K562 (cell line): ENCODE measurements around the gene GPNMB. TPM values are rescaled to one million over a fixed set of nuclear protein-coding genes. Genes with fewer than 3 reads are reported as not detected.

Source experiments
- ARNT ChIP-seq, 2 experiments: fragments of 450-650 bp; IDR thresholded peaks; 2 replicates each; pipeline ENCODE4 v1.6.1; 2016; ENCODE audit warnings: mild to moderate bottlenecking in 1 of 2
- CBX1 ChIP-seq: sonication (generic); IDR thresholded peaks from 2 replicates; pipeline ENCODE4 v1.6.1; 2016; ENCODE audit warnings: antibody characterized with exemption, low read depth, mild to moderate bottlenecking
- DEAF1 ChIP-seq: fragments of 450-650 bp; formaldehyde crosslinking; IDR thresholded peaks from 2 replicates; pipeline ENCODE4 v1.4.0; 2020; ENCODE audit warnings: mild to moderate bottlenecking, moderate library complexity
- ERF ChIP-seq: fragments of 450-650 bp; formaldehyde crosslinking; IDR thresholded peaks from 2 replicates; pipeline ENCODE4 v1.4.0; 2020; ENCODE audit warnings: mild to moderate bottlenecking, mixed read lengths
- FOXJ2 ChIP-seq: fragments of 200-800 bp; sonication (Bioruptor generic); IDR thresholded peaks from 2 replicates; pipeline ENCODE4 v1.6.1; 2016; ENCODE audit warnings: missing genetic modification characterization, missing compliant biosample characterization
- FOXK1 ChIP-seq: sonication (generic); formaldehyde crosslinking; IDR thresholded peaks from 2 replicates; pipeline ENCODE4 v1.8.0; 2022; ENCODE audit warnings: missing genetic modification reagents, mild to moderate bottlenecking, borderline replicate concordance
- HMG20A ChIP-seq: fragments of 450-650 bp; formaldehyde crosslinking; conservative IDR thresholded peaks from 2 replicates; pipeline ENCODE4 v1.4.0; 2020; ENCODE audit warnings: mild to moderate bottlenecking, mixed read lengths
- KLF16 ChIP-seq: IDR thresholded peaks from 2 replicates; pipeline ENCODE4 v1.6.1; 2016; ENCODE audit warnings: antibody characterized with exemption
- MAFF ChIP-seq: IDR thresholded peaks from 2 replicates; pipeline ENCODE4 v1.6.1; 2012; ENCODE audit warnings: low read length, improper control_type of control experiment
- MECOM ChIP-seq: fragments of 250-450 bp; sonication (Bioruptor Pico); IDR thresholded peaks from 2 replicates; pipeline ENCODE4 v1.8.0; 2022; ENCODE audit warnings: inconsistent platforms
- MED1 ChIP-seq: sonication (generic); formaldehyde crosslinking; IDR thresholded peaks from 2 replicates; pipeline ENCODE4 v1.8.1; 2023; ENCODE audit warnings: missing genetic modification reagents, borderline replicate concordance
- MTA2 ChIP-seq: fragments of 450-650 bp; IDR thresholded peaks from 2 replicates; pipeline ENCODE4 v1.6.1; 2016; ENCODE audit warnings: low read depth
- MYBL2 ChIP-seq, 2 experiments: fragments of 450-650 bp in 1 of 2; sonication (generic) in 1 of 2; formaldehyde crosslinking in 1 of 2; IDR thresholded peaks; 2 replicates each; pipeline versions ENCODE4 v1.6.1 to v1.8.1; 2017 to 2022; ENCODE audit warnings: borderline replicate concordance in 1 of 2, inconsistent platforms in 1 of 2, low read depth in 1 of 2, mild to moderate bottlenecking in 1 of 2, missing genetic modification reagents in 1 of 2, moderate library complexity in 1 of 2
- NUFIP1 ChIP-seq: fragments of 450-650 bp; IDR thresholded peaks from 2 replicates; pipeline ENCODE4 v1.6.1; 2018; ENCODE audit not compliant: partially characterized antibody
- PHF8 ChIP-seq: fragments of 200-600 bp; sonication (generic); IDR thresholded peaks from 2 replicates; pipeline ENCODE4 v1.6.1; 2012; ENCODE audit warnings: mixed run types, mild to moderate bottlenecking, inconsistent platforms, low read length, moderate library complexity, borderline replicate concordance
- PPARD ChIP-seq: fragments of 250-450 bp; sonication (Bioruptor Pico); IDR thresholded peaks from 2 replicates; pipeline ENCODE4 v1.8.0; 2022; ENCODE audit warnings: inconsistent platforms, mild to moderate bottlenecking, moderate library complexity
- RFX5 ChIP-seq: IDR thresholded peaks from 2 replicates; pipeline ENCODE4 v1.6.1; 2011; ENCODE audit warnings: low read depth, mild to moderate bottlenecking, improper control_type of control experiment, low read length
- TCF7L2 ChIP-seq: fragments of 150-350 bp; IDR thresholded peaks from 2 replicates; pipeline ENCODE4 v1.6.1; 2016; ENCODE audit warnings: low read depth, mild to moderate bottlenecking, low read length, moderate library complexity
- TCFL5 ChIP-seq: fragments of 250-450 bp; sonication (Bioruptor Pico); conservative IDR thresholded peaks from 2 replicates; pipeline ENCODE4 v1.6.1; 2021; ENCODE audit warnings: mild to moderate bottlenecking, moderate library complexity, matching md5 sums
- ZC3H11A ChIP-seq: IDR thresholded peaks from 2 replicates; pipeline ENCODE4 v1.6.1; 2012; ENCODE audit warnings: low read depth, low read length, improper control_type of control experiment
- ZNF184 ChIP-seq: sonication (generic); formaldehyde crosslinking; IDR thresholded peaks from 2 replicates; pipeline ENCODE4 v1.5.0; 2020; ENCODE audit warnings: missing genetic modification reagents
- ZNF316 ChIP-seq: fragments of 450-650 bp; IDR thresholded peaks from 2 replicates; pipeline ENCODE4 v1.6.1; 2016
- ZNF583 ChIP-seq: fragments of 250-450 bp; sonication (Bioruptor Pico); IDR thresholded peaks from 2 replicates; pipeline ENCODE4 v1.4.0; 2020
- ZNF644 ChIP-seq: fragments of 200-800 bp; sonication (Bioruptor generic); IDR thresholded peaks from 2 replicates; pipeline ENCODE4 v1.6.1; 2016; ENCODE audit warnings: low read depth, missing genetic modification characterization, missing compliant biosample characterization
- ZNF76 ChIP-seq: fragments of 250-450 bp; sonication (Bioruptor Pico); IDR thresholded peaks from 2 replicates; pipeline ENCODE4 v1.4.0; 2020; ENCODE audit warnings: mild to moderate bottlenecking, moderate library complexity, borderline replicate concordance
- polyA plus RNA-seq, 8 experiments: library from polyadenylated mRNA; depleted of rRNA in 4 of 8; stranded (reverse) in 5 of 8; unstranded in 3 of 8; fragments of >200 nt; fragmentation: Nextera tagmentation in 2 of 8; fragmentation: Illumina TruSeq in 1 of 8; extraction: Ambion mirVana in 2 of 8; extraction: Trizol in 1 of 8; gene quantifications; 2 replicates each; pipeline versions ENCODE4 v1.2.1 to v1.2.3, GENCODE V29; 2011 to 2014; ENCODE audit warnings: inconsistent platforms in 1 of 8, missing spikeins in 1 of 8
- total RNA-seq, 7 experiments: library from RNA; depleted of rRNA in 6 of 7; stranded (reverse); fragments of >200 nt in 6 of 7; fragmentation: Illumina TruSeq in 2 of 7; extraction: Trizol in 2 of 7; gene quantifications; 2 replicates each; pipeline versions ENCODE4 v1.2.1 to v1.2.3, GENCODE V29; 2011 to 2021; ENCODE audit warnings: low replicate concordance in 1 of 7

GPNMB gene
- total and polyA plus RNA-seq, 9 of the 15 experiments (the other 6 are each of a cell fraction or from before 2014, with no cell fraction given), result 0.15 to 0.72 (median 0.33) TPM

DNA sequence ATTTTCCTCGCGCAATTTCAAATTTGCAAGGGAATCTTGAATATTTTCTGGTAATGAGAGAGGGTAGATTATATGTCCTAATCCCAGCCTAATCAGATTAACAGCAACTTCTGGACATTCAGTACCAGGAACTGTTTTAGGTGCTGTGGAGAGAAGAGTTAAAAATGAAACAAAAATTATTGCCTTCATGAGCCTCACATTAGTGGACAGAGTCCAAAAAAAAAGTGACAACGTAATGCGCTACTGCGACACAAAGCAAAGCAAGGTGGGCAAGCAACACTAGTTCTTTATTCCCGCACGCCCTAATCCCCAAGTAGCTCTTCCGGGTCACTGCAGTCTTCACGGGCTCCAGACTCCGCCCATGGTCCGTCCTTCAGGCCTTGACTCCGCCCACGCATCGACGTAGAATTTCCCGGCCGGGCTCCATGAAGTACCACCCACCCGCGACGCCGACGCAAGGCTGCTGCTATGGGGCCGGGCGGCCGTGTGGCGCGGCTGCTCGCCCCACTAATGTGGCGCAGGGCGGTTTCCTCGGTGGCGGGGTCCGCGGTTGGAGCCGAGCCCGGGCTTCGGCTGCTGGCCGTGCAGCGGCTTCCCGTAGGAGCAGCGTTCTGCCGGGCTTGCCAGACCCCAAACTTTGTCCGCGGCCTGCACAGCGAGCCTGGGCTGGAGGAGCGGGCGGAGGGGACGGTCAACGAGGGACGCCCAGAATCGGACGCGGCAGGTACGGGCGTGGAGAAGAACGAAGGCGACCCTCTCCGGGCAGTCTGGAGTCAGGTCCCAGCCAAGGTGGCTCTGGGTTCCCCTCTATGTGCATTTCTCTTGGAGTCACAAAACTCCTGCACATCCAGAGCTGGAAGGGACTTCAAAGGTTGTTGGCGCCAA lies 52.6 kb downstream of the GPNMB start, which contains the start of gene MALSU1 (continued):
- peak; percentile 56 to 79; a peak in 2 of 4 replicates for TF ChIP-seq ARNT (IDR thresholded peaks at IDR 0.05)
- peak; percentile 8; the same call in 1 of the 2 replicates for TF ChIP-seq FOXJ2 (tag)
- TF ChIP-seq TCFL5 (CRISPR knock-in tag), result no peak
- peak; percentile 46; the same call in 1 of the 2 replicates for TF ChIP-seq MECOM (CRISPR knock-in tag)
- TF ChIP-seq MYBL2 (IDR thresholded peaks at IDR 0.05; ENCODE audit: low read depth), result no peak
- TF ChIP-seq MYBL2 (CRISPR knock-in tag; IDR thresholded peaks at IDR 0.05; ENCODE audit: borderline replicate concordance), result no peak
- TF ChIP-seq KLF16, result no peak
- TF ChIP-seq RFX5, result no peak
- TF ChIP-seq MTA2, result peak; percentile 67
- no peak for TF ChIP-seq FOXK1 (CRISPR knock-in tag)
- peak; percentile 92 for TF ChIP-seq ZNF644
- no peak for TF ChIP-seq HMG20A (CRISPR knock-in tag)
- TF ChIP-seq MED1, result no peak
- TF ChIP-seq ZNF184, result no peak
- TF ChIP-seq TCF7L2, result no peak
- no peak for TF ChIP-seq ZNF316
- no peak for TF ChIP-seq ZC3H11A
- no peak for TF ChIP-seq ZNF76
- peak; percentile 51; the same call in 1 of the 2 replicates for TF ChIP-seq ERF (CRISPR knock-in tag)
- TF ChIP-seq PPARD (CRISPR knock-in tag), result no peak
- TF ChIP-seq DEAF1 (CRISPR knock-in tag), result no peak
- peak; percentile 99 for TF ChIP-seq PHF8
- no peak for TF ChIP-seq ZNF583 (CRISPR knock-in tag)
- TF ChIP-seq CBX1, result no peak
- no peak for TF ChIP-seq MAFF
- no peak for TF ChIP-seq NUFIP1
